GM19193 (cell line): ENCODE measurements around the gene BLOC1S1.

Experiments used
- POLR2A ChIP-seq: IDR thresholded peaks from 4 replicates; pipeline ENCODE4 v1.6.1; 2011; ENCODE audit not compliant: insufficient read depth, insufficient read length; ENCODE audit errors: extremely low read depth

Gene BLOC1S1

GRCh38 chr12:55687746-55688145 is 28.1 kb upstream of the BLOC1S1 start:
- TF ChIP-seq POLR2A, result no peak

GRCh38 chr12:55688716-55689655 is 26.9 kb upstream of the BLOC1S1 start:
- no peak for TF ChIP-seq POLR2A

- no peak for TF ChIP-seq POLR2A
Measured at GRCh38 chr12:55692631-55693322, 23.1 kb upstream of the BLOC1S1 start.

GRCh38 chr12:55693323-55694187 is 22.3 kb upstream of the BLOC1S1 start:
- no peak for TF ChIP-seq POLR2A

GRCh38 chr12:55694188-55694515 is 21.7 kb upstream of the BLOC1S1 start:
- TF ChIP-seq POLR2A, result no peak

GRCh38 chr12:55694651-55695050 is 21.2 kb upstream of the BLOC1S1 start:
- TF ChIP-seq POLR2A, result no peak

GRCh38 chr12:55695349-55695748 is 20.5 kb upstream of the BLOC1S1 start:
- TF ChIP-seq POLR2A, result no peak

- no peak for TF ChIP-seq POLR2A
Measured at GRCh38 chr12:55696141-55696540, 19.7 kb upstream of the BLOC1S1 start.

GRCh38 chr12:55696796-55697462 is 18.9 kb upstream of the BLOC1S1 start:
- TF ChIP-seq POLR2A, result no peak

- no peak for TF ChIP-seq POLR2A
Measured at GRCh38 chr12:55697686-55698085, 18.2 kb upstream of the BLOC1S1 start.

- TF ChIP-seq POLR2A, result no peak
Measured at GRCh38 chr12:55698241-55698955, 17.4 kb upstream of the BLOC1S1 start.

GRCh38 chr12:55698965-55699364 is 16.9 kb upstream of the BLOC1S1 start:
- no peak for TF ChIP-seq POLR2A

GRCh38 chr12:55699471-55700055 is 16.3 kb upstream of the BLOC1S1 start:
- TF ChIP-seq POLR2A, result no peak
